Kasumi-1 (cell line): Measurements from ENCODE around the gene ZNF782.
"Not testable (repeated sequence)": the region's sequence is repeated elsewhere in the genome, so short reads cannot be mapped to it uniquely, and the experiment has no call there.

Source experiments
- DNase-seq, 2 experiments: peaks; one replicate each; lab custom pipeline; 2025; lab: John Stamatoyannopoulos, UW

Gene ZNF782

GRCh38 chr9:96852676-96853075, 1.6 kb downstream of the ZNF782 start:
- no peak for DNase-seq

- DNase-seq: no peak
These were observed 10.3 kb downstream of the ZNF782 start for GRCh38 chr9:96844040-96844439.

- DNase-seq: no peak
These were observed 35.8 kb downstream of the ZNF782 start for GRCh38 chr9:96818533-96818932.

GRCh38 chr9:96817973-96818372, 36.3 kb downstream of the ZNF782 start:
- DNase-seq: no peak

GRCh38 chr9:96813607-96814006, 40.7 kb downstream of the ZNF782 start:
- no peak for DNase-seq

- not testable (repeated sequence) for DNase-seq
These were observed 55.4 kb downstream of the ZNF782 start for GRCh38 chr9:96798959-96799358.

- DNase-seq: no peak
These were observed 70.3 kb downstream of the ZNF782 start for GRCh38 chr9:96784021-96784420.

GRCh38 chr9:96782235-96782634, 72.1 kb downstream of the ZNF782 start:
- no peak for DNase-seq

GRCh38 chr9:96781552-96781951, 72.8 kb downstream of the ZNF782 start:
- DNase-seq: no peak

- no peak for DNase-seq
These were observed 75.2 kb downstream of the ZNF782 start for GRCh38 chr9:96779089-96779488.

- no peak for DNase-seq
These were observed 76.9 kb downstream of the ZNF782 start for GRCh38 chr9:96777426-96777864.

- DNase-seq: no peak
These were observed 83.2 kb downstream of the ZNF782 start for GRCh38 chr9:96771124-96771523.

GRCh38 chr9:96769989-96770388, 84.3 kb downstream of the ZNF782 start:
- DNase-seq: no peak
